WTC11 (cell line): ENCODE results near the gene SERPINB8.

Source experiments
- CTCF ChIP-seq: fragments of 200-600 bp; IDR thresholded peaks from 2 replicates; pipeline ENCODE4 v1.8.0; 2022; ENCODE audit warnings: antibody characterized with exemption
- EMX1 ChIP-seq: fragments of 250-450 bp; sonication (Bioruptor Pico); IDR thresholded peaks from 2 replicates; pipeline ENCODE4 v1.8.0; 2021; ENCODE audit warnings: mild to moderate bottlenecking
- TP53 ChIP-seq: sonication (generic); formaldehyde crosslinking; IDR thresholded peaks from 2 replicates; pipeline ENCODE4 v1.8.1; 2023; ENCODE audit warnings: mild to moderate bottlenecking, missing genetic modification reagents
- ZNF416 ChIP-seq: fragments of 250-450 bp; sonication (Bioruptor Pico); IDR thresholded peaks from 2 replicates; pipeline ENCODE4 v1.9.0; 2021; ENCODE audit warnings: mild to moderate bottlenecking, inconsistent platforms

DNA sequence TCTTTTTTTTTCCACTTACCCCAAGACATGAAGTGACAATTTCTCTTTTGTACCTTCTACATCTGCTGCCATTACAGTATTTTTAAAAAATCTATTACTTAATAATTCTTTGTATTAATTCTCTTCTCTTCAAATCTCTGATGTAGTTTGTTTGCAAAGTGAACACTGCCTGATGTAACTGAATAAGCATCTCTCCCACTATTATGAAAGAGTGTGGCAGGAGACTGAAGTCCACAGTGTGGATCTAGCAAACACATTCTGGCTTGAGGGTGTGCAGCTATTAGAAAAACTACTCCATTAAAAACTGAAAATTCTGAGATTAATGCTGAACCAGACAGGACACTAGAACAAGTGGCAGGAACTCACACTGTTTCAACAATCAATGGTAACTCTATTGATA is 5.0 kb upstream of the SERPINB8 start:
- no peak for TF ChIP-seq CTCF
- no peak for TF ChIP-seq EMX1 (CRISPR knock-in tag)
- TF ChIP-seq TP53 (CRISPR knock-in tag), result no peak
- TF ChIP-seq ZNF416, result no peak
